Activated naive CD4-positive, alpha-beta T cell treated with anti-CD3 and anti-CD28 coated beads for 36 hours (primary cell): ENCODE measurements around the gene CST3. TPM values are rescaled to one million over a fixed set of nuclear protein-coding genes. Genes with fewer than 3 reads are reported as not detected.

Experiments used
- total RNA-seq, 2 experiments: library from RNA; stranded (reverse); gene quantifications; one replicate each; pipeline ENCODE4 v1.2.3, GENCODE V29; 2021

The CST3 gene
- total RNA-seq, 2 experiments from 2014 or later: 0.35 TPM; not detected in 1

Other genes starting within 250 kb of the CST3 start
- 1 to 10 TPM; 5.4 to 7.6 TPM for gene NAPB, start 216.5 kb downstream of the CST3 start, total RNA-seq
- gene CSTL1, start 198.3 kb downstream of the CST3 start, total RNA-seq: not detected
- not detected for gene CST11, start 185.1 kb downstream of the CST3 start, total RNA-seq
- not detected for gene CST8, start 146.8 kb downstream of the CST3 start, total RNA-seq
- not detected for gene CST9L, start 69.5 kb downstream of the CST3 start, total RNA-seq
- gene CST9, start 32.0 kb downstream of the CST3 start, total RNA-seq: not detected
- gene CST4, start 51.1 kb upstream of the CST3 start, total RNA-seq: not detected
- not detected for gene CST1, start 113.0 kb upstream of the CST3 start, total RNA-seq
- gene CST2, start 188.8 kb upstream of the CST3 start, total RNA-seq: not detected
- gene CST5, start 241.8 kb upstream of the CST3 start, total RNA-seq: not detected